ENCODE results near the gene COPZ1.

Gene COPZ1

DNA sequence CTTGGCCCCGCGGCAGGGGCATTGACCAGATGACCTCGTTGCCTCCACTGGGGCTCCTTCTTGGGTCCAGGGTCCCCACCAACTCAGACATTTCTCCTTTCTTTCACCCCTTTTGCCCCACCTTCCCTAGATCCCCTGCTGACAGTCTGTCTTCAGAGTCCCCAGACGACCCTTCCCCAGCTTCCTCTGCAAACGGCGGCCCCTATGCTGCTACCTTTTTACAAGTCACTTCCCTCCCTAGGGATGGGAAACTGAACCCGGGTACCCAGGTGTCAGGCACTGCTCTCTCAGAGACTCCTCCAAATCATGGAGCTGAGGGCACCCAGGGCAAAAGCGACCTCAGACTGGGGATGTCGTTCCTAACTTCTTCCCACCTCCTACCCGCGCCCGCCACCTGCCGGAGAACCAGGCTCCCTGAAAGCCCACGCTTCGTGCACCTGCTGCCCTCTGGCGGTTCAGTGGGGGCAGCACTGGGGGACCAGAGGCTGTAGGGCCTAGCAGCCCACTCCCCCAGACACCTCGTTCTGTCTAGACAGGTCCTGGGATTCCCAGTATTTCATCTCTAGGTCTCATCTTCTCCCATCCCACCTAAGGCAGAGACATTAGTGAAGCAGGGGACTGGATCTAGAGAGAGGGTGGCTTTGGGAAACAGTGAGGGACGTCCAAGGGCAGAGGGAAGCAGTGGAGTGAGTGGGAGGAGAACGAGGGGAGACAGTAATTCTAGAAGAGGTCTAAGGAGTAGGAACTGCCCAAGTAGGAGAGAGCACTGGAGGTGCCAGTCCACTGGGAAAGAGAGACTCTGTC lies 54.7 kb downstream of the COPZ1 start:
- DNase-seq: peak; percentile 70

DNA sequence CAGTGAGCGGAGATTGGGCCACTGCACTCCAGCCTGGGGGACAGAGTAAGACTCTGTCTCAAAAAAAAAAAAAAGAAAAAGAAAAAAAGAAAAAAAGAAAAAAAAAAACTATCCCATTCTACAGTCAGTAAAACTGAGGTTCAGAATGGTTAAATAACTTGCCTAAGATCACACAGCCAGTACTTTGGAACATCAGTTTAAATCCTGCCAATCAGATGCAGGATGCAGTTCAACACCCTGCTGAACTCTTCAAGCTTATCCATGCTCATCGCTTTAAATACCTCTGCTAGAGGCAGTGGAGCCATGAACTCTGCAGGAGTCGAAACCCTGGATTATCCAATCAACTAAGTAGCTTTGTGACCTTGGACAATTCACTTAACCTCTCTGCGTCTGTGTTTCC lies 56.2 kb downstream of the COPZ1 start:
- no peak for DNase-seq

DNA sequence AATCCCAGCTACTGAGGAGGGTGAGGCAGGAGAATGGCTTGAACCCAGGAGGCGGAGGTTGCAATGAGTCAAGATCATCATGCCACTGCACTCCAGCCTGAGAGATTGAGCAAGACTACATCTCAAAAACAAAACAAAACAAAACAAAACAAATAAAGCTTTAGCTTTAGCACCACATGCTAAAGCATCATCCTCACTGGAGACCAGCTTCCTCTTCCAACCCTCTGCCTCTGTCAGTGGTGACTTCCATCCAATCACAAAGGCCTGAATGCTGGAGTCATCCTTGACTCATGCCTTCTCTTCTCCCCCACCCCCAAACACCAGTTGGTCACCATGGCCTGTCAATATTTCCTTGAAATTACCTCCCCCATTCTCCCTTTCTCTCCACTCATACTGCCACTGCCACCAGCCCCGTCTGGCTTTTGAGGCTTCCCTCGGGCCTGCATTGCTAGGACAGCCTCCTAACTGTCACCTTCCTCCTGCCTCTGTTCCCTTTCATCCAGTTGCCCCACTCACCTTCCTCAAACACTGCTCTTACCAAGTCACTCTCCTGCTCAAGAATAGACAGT lies 58.2 kb downstream of the COPZ1 start:
- DNase-seq: no peak

DNA sequence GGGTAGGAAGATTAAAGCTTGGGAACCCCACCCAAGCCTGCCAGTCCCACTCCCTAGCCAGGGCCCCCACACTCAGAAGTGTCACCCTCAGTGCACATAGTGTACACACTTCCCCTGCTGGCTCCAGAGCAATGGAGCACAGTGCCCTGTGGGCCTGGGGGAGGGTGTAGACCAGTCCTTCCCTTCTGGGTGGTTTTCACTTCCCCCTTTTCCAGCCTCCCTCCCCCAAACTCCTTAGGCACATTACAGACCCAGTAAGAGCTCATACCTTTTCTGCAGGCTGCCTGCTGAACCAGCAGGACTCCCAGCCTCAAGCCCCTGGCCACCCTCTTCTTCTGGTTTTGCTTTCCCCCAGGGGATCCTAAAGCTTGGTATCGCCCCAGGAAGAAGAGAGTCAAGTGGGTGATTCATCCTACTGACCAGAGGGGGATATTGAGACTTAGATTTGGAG lies 59.7 kb downstream of the COPZ1 start, which contains the start of gene ZNF385A:
TSS of gene ZNF385A (minus strand) at position 143 of the 451 bp plus-strand sequence. CDS start 219 bp downstream, outside the sequence.
- DNase-seq: no peak

DNA sequence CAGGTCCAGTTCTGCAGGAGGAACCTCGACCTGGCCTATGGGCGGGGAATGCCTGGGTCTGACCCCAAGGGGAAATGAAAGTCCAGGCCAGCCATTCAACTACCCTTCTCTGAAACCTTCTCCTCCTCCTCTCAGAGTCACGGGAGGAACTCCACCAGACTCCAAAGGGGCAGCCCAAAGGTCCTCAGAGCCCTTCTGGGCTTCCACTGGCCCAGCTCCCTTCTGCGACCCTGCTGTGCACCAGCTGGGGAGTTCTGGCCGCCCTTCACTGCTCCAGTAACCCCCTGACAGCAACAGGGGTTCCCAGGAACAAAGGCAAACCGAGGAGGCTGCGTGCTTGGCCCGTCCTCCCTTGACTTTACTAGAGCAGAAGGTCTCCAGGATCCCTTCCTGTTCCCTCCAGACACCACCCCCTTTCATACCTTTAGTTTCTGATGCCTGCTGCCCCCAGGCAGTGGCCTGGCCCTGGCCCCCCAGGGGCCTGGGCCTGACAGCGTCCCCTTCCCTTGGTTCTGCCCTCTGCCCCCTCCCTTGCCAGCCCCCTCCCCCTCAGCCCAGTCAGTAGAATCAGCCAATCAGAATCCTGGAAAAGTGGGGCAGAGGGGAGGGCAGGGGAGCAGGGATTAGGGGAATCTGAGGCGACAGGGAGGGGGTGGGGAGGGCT lies 60.5 kb downstream of the COPZ1 start:
- no peak for DNase-seq

DNA sequence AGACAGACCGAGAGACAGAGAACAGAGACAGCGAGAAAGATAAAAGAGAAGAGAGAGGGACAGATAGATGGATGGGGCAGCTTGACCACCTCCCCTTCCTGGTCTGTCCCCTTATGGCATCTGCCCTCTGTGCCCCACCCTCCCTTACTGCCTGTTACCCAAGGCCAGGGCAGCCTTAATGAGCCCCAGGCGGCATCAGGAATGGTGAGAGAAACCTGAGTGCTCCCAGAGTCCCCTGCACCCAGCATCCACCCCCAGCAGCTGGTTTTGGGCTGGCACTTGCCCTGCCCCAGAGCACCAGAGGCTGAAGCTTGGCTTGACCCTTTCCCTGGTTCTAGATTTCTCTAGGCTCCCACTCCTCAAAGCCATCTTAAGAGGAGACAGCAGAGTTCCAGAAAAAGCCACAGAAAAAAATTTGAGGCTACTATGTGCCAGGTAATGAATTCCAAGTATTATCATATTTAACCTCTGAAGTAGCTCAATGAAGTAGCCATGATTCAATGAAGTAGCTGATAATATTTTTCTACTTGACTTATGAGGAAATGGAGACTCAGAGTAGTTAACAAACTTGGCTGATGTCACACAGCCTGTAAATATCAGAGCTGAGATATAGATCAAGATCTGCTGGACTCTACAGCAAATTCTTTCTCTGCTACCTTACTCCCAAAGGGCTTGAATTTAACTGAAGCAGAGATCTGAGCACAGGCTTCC lies 61.6 kb downstream of the COPZ1 start:
- no peak for DNase-seq

DNA sequence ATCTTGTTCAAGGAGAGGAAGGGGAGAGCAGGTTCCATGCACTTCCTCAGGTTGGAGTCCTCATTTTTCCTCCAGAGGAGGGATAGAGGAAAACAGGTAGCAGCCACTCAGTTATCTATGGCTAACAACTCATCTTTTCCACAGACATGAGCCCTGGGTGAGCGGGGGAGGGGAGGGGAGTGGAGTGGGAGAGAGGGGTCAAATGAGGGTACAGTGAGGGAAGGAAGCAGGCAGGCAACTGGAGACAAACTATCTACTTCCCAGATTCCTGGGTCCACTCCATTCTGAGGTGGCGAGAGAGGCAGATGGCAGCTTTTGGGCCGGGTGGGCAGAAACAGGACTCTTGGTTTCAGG lies 62.2 kb downstream of the COPZ1 start:
- no peak for DNase-seq

DNA sequence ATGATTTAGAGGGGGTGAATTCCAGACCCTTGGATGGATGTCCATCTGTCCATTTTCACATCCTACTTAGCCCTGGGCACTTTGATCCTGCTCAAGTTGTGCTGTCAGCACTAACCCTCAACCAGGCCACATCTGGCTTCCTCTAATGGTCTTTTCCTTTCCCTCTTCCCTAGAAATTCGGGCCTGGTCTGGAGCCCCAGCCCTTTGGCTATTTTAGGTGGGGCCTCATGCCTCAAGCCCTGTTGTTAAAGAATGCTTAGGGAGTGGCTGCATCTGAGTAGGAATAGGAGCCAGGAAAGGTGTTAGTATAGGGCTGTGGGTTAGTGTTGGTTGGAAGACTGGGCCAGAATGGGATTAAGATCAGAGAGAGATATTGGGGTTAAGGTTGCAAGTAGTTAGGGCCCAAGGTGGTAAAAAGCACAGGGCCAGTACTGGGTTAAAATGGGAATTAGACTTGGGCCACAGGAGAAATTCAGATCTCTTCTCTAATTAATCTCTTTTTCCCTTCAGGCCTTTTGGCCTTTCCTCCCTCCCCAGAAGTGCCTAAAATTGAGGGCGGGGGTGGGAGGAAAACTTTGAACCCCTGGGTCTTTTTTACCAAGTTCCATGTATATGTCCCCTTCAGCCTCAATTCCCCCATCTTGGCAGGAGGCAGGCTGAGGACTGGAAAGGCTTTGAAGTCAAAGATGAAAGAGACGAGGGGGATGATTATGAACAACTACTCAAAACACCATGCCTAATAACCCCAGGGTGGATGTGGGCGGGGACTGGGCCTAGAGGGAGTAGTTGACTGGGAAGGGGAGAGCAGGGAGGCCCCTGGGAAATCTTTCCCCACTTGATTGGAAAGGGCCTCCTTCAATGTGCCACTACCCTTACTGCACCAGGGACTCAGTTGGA lies 63.6 kb downstream of the COPZ1 start:
- DNase-seq: no peak

DNA sequence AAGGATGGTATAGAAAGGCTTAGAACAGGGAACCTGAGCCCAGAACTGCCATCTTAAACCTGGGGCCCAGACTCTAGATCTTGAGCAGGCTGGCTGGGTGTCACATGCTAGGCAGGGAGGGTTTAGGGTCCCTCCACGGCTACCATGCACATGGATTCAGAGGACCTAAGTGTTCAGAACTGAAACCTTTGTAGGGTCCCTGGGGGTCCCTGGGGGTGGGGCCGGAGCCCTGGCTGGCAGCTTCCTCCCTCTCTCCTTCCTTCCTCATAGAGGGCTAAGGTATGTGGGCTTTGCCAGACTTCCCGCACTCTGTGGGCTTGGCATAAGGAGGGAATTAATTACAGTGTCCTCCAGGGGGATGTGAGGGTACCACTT lies 64.2 kb downstream of the COPZ1 start:
- no peak for DNase-seq

DNA sequence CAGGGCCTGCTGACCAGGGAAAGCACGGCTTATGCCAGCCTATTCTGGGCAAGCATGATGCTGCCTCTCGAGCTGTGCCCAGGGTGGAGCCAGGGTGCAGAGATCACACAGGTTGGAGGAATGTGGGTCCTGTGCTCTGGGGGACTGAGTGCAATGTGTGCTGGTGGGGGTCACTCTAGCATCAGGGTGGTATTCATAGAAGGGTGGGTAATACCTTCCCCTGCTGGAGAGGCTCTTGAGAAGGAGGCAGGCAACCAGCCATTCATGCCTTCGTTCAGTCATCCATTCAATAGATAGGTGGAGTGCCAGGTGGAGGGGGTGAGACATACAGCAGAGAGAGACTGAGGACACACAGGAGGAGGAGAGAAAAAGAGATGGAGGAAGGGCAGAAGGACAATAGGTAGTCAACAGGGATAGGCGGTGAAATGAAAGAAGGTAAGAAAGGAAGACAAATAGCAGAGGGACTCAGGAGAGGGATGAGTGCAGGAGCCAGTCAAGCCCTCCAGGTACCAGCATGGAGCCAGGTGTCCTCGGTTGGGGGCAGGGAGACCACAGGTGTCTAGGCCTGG lies 64.8 kb downstream of the COPZ1 start:
- DNase-seq: no peak

DNA sequence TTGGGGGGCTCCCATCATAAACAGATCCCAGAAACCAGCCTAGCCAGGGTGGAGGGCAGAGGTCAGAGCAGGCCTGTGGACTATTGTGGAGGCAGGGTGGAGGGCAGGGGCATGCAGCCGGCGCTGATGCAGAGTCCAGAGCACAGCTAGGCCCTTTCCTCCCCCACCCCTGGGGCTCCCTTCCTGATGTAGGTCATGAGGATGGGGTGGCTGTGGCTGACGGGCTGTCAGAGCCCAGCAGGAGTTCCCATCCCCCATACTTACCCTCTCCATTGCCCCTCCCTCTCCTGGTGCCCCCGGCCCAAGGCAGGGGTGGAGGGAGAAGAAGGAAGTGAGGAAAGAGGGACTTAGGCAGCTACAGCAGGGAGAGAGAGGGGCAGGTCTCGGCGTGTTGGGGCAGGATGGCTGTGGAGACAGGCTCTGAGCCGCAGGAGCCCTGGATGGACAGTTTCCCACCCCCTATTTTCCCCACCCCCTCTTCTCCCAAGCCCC lies 65.3 kb downstream of the COPZ1 start:
- DNase-seq: no peak

DNA sequence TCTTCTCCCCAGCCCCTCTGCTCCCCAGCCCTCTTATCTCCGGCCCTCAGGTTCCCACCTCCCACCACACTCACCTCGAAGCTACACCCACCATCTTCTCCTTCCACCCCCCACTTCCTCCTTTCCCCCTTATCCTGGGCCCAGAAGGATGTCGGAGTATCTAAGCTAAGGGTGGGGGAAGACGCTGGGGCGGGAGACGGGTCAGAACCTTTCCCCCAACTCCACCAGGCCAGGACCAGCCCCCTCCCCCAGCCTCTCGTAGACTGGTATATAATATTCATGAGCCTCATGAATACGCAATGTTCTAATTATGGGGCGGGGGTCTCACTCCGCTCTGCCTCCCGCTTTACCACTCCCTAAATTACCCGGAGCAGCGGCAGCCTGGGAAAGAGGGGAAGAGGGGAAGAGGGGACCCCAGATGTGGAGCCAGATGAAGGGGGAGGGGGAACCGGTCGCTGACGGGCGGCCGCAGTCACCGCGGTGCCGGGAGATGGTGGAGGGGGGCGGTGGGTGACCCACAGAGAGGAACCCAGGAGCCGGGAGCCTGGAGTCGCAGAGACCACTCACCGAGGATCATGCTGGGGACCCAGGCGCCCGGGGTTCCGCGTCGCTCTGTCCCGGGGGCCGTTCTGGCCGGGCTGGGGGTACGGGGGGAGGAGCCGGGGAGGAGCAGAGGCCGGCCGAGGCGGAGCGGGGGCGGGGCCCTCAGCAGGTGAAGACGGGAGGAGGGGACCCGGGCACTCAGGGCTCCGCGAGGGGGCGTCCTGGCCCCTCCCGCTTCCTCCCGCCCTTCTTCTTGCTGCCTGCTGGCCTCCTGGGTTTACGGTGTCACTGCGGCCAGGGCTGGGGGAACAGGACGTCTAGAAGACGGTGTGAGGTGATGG lies 66.0 kb downstream of the COPZ1 start:
- peak; percentile 13 for DNase-seq

DNA sequence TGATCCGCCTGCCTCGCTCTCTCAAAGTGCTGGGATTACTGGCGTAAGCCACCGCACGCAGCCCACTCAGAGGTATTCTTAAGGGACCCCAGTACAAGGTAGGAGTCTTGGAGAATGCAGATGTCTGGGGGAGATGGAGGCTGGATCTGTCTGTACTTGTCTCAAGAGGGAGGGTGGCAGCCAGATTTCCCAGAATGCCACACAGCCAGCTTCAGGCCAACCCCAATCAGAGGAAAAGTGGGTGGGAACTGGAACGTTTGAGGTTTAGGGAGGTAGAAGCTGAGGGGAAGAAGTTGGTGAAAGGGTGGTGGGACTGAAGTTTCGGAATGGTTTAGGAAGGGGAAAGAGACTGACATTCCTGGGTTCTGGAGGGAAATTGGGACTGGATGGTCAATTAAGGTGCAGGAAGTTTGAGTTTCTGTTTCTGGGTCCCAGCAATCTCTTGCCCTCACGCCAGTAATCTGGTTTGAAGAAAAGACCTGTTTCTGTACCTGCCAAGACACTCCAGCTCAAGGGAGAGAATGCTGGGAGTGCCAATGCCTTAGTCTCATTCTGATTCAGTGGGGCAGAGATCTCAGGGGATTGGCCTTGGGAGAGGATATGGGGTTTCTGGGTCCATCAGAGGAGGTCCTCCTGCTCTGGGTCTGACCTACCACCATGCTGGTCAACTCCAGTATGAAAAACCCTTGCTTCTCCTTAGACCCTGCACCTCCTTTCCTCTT lies 67.7 kb downstream of the COPZ1 start:
- no peak for DNase-seq

DNA sequence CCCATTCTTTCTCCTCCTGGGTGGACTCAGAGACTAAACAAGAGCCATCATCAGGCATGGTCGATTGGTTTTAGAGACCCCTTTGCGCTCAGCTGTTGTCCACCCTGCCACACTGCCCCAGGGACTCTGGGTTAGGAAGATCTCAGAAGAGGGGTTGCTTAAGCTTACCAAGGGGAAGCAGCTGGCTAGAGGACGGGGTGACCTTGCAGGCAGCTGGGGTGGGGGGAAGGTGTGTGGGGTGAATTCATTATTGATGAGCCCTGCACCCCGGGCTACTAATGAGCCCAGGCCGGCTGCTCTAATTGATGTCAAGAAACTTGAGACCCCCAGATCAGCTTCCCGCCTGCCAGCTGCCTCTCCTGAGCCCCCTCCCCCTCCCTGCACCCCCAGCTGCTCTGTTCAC lies 68.3 kb downstream of the COPZ1 start:
- no peak for DNase-seq

DNA sequence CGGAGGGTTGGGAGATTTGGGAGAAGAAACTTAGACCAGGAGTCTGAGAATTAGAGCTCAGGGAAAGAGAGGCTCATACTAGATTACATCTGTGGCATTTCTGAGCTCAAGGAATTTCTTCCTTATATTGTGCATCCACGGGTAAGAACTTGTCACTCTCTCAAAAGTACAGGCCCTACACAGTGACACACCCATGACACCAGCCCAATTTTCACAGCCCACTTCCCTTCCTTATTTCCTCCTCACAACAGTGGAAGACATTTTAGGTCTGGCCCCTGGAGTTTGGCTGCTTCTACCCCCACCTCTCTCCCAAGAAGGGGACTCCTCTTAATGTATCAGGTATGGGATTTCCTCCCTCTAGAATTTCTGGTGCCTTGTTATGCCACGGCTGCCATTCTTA lies 68.8 kb downstream of the COPZ1 start:
- DNase-seq: no peak

DNA sequence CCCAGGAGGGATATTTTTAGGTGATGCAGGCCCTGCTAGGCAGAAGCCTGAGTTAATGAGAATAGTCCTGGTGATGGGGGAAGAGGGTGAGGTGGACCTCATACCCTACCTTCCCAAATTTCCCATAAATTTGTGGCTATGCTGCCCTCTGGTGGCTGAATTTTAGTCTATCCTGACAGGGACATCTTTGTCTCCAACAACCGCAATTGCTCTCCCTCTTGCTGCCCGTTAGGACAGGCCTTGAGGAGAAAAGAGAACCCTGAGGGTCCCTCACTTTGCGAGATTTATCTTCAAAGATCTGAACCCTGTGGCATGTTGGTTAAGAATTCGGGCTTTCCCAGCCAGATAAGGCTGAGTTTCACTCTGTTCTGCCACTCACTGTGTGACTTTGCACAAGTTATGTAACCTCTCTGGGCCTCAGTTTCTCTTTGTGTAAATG lies 69.4 kb downstream of the COPZ1 start:
- no peak for DNase-seq

DNA sequence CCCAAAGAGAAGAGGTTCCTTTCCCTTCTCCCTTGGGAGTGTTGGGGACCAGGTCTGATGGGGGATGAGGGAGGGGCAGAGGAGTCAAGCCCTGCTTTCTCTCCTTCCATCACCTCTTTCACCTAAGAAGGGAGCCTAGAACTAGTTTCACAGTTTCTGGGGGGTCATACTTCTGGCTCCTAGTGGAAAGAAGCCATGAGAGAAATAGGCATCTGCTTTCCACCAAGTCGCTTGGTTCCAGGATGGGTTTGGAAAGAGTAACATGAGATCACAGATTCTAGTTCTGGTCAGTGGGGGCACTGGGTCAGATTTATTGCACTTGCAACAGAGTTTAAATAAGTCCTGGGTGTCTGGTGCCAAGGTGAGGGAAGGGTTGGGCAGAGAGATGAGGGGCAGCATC lies 70.1 kb downstream of the COPZ1 start:
- no peak for DNase-seq

DNA sequence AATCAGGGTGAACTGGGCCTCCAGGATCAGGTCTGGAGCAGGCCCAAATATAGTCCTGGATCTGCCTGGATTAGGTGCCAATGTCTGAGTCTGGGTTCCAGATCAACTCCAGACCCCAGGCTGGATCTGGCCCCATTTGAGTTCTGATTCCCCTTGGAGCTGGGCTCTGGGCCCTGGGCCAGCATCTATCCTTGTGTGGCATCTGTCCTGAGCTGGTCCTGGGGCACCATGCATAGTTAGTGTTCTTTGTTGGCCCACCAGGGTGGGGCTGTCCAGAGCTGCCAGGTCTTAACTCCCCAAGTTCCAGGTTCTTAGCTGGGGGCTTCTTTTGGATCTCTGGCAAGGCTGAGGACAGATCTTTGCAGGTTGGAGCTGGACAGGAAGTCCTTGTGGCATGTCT lies 70.6 kb downstream of the COPZ1 start:
- no peak for DNase-seq

DNA sequence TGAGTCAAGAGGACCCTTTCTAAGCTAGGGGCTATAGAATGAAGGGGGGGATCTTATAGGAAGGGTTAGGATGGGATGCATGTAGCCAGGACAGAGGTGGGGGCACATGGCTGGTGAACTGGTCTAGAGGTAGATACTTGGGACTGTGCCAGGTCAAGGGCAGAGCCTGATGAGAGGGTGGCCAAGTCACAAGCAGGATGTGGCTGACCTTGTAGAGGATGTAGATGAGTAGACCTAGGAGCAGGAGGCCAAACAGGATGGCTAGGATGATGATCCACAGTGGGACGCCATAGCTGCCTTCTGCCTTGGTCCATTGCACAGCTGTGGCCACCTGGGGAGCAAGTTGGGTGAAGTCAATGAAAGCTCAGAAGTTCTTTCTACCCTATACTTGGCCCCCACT lies 72.2 kb downstream of the COPZ1 start:
- DNase-seq: no peak

DNA sequence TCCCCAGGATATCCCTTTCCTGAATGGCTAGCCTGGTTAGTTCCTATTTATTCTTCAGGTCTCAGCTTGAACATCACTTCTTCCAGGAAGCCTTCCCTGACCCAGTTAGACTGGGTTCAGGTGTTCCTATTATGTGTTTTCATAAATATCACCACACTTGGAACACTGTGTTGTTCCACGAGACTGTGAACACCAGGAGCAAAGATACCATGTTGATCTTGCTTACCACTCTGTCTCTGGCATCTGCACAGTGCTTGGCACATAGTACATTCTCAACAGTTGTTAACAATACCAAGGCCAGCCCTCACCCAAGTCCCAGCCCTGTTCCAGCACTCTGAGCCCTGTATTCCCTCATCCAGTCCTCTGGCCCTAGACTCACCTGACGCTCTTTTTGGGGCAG lies 73.3 kb downstream of the COPZ1 start:
- no peak for DNase-seq
